ENCODE results near the gene GLI3. TPM values are rescaled to one million over a fixed set of nuclear protein-coding genes. Genes with fewer than 3 reads are reported as not detected.

Gene GLI3
- polyA plus RNA-seq, 2 of the 4 experiments (the other 2 are of a cell fraction), result 0.09 TPM; not detected in 1

GRCh38 chr7:42222125-42222524 lies 14.9 kb downstream of the GLI3 start:
- Histone ChIP-seq H3K4me2 (no peak overlapping the region), H3K9me3 (no peaks in the 10 kb centered on the region), H3K4me3 (no peak overlapping the region), H3K4me1 (no peaks in the 10 kb centered on the region), H3K27ac (no peak overlapping the region)
- WGBS (ENCODE audit: missing lambda C conversion rate), result 13% methylated on average over 2 of the region's 2 CpGs
- ChIA-PET POLR2A (no interaction called here), CTCF (no interaction called here)
- FAIRE-seq (no peak), ATAC-seq (no peak), DNase-seq (ENCODE audit: low read depth in 1 of 2, low spot score in 1 of 2) (no peak)
- no peak for TF ChIP-seq FOSB (CRISPR knock-in tag; IDR thresholded peaks at IDR 0.05)
- TF ChIP-seq, protein P1, sequence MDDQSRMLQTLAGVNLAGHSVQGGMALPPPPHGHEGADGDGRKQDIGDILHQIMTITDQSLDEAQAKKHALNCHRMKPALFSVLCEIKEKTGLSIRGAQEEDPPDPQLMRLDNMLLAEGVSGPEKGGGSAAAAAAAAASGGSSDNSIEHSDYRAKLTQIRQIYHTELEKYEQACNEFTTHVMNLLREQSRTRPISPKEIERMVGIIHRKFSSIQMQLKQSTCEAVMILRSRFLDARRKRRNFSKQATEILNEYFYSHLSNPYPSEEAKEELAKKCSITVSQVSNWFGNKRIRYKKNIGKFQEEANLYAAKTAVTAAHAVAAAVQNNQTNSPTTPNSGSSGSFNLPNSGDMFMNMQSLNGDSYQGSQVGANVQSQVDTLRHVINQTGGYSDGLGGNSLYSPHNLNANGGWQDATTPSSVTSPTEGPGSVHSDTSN (IDR thresholded peaks at IDR 0.05), result no peak
- TF ChIP-seq HEYL (CRISPR knock-in tag; IDR thresholded peaks at IDR 0.05), result no peak
- no peak for TF ChIP-seq NFE2L2 (conservative IDR thresholded peaks at IDR 0.05; ENCODE audit: low read length)
- no peak for TF ChIP-seq CBX8 (IDR thresholded peaks at IDR 0.05)
- TF ChIP-seq GATA3 (IDR thresholded peaks at IDR 0.05; ENCODE audit: borderline replicate concordance), result no peak
- no peak for TF ChIP-seq MAZ (IDR thresholded peaks at IDR 0.05; ENCODE audit: borderline replicate concordance, low read depth, low read length)
- no peak for TF ChIP-seq ZSCAN20 (CRISPR knock-in tag; IDR thresholded peaks at IDR 0.05)
- no peak for TF ChIP-seq ESRRA (IDR thresholded peaks at IDR 0.05; ENCODE audit: borderline replicate concordance, low read length)
- TF ChIP-seq PHF8 (IDR thresholded peaks at IDR 0.05; ENCODE audit: borderline replicate concordance, low read depth), result no peak
- no peak for TF ChIP-seq EHMT2 (IDR thresholded peaks at IDR 0.05; ENCODE audit: low read depth)
- no peak for TF ChIP-seq ZFP36 (IDR thresholded peaks at IDR 0.05; ENCODE audit: borderline replicate concordance, partially characterized antibody)

DNA sequence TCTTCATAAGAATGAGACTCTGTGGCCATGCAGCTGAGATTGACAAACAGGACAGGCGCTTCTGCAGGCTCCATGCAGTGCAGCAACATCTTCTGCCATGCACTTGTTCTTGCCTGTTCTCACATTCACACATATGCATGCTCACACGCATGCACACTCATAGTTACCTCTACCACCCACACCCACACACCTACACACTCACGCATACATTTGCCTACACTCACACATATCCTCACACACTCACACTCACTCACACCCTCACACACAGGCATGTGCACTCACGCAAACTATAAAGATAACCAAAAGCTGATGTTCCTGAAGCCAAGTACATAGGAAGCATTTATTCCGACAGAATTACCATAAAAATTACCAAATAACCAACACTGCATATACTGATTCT lies 15.7 kb downstream of the GLI3 start:
- no peak overlapping the region for H3K27ac ChIP-seq
- H3K4me3 ChIP-seq, result no peak overlapping the region
- WGBS (ENCODE audit: missing lambda C conversion rate), result 45% methylated on average over 5 of the region's 5 CpGs
- H3K4me2 ChIP-seq, result no peak overlapping the region
- CTCF ChIA-PET, result no interaction called here
- no peak for DNase-seq (ENCODE audit: low read depth in 1 of 2, low spot score in 1 of 2)
- H3K4me1 ChIP-seq, result no peaks in the 10 kb centered on the region
- ATAC-seq, result no peak
- TF ChIP-seq CHD4 (IDR thresholded peaks at IDR 0.05; ENCODE audit: borderline replicate concordance) (no peak), ESRRA (IDR thresholded peaks at IDR 0.05; ENCODE audit: borderline replicate concordance, low read length) (no peak), NFE2L2 (conservative IDR thresholded peaks at IDR 0.05; ENCODE audit: low read length) (no peak), HOXB5 (CRISPR knock-in tag; IDR thresholded peaks at IDR 0.05) (no peak), TP53 (CRISPR knock-in tag; IDR thresholded peaks at IDR 0.05) (no peak), EHMT2 (IDR thresholded peaks at IDR 0.05; ENCODE audit: low read depth) (no peak), HOXB13 (CRISPR knock-in tag; IDR thresholded peaks at IDR 0.05; ENCODE audit: low read depth) (no peak), RARB (CRISPR knock-in tag; IDR thresholded peaks at IDR 0.05) (no peak), HMGXB4 (CRISPR knock-in tag; IDR thresholded peaks at IDR 0.05; ENCODE audit: borderline replicate concordance) (no peak), ATOH8 (CRISPR knock-in tag; IDR thresholded peaks at IDR 0.05; ENCODE audit: low read depth) (no peak), PHF8 (IDR thresholded peaks at IDR 0.05; ENCODE audit: borderline replicate concordance, low read depth) (no peak), NR3C1 (IDR thresholded peaks at IDR 0.05) (no peak)
- H3K9me3 ChIP-seq, result no peaks in the 10 kb centered on the region
- no peak for FAIRE-seq
- POLR2A ChIA-PET, result no interaction called here

DNA sequence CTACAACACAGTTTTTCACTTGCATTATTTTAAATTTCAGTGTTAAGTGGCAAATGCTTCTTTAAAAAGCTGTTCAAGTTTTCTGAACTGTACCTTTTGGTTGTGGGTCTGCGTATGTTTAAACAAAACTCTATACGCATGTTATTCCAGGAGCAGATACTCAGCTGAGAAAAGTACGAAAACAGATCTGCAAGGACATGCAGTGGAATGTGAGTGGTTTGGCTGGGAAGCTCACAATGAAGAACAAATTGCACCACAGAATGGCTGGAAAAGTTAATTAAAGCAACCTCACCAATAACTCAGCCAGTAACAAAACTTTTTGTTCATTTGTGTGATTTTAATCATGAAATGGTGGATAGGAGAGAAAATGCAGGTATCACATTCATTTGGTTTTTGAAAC lies 17.6 kb downstream of the GLI3 start:
- Histone ChIP-seq H3K27ac (no peak overlapping the region), H3K4me3 (no peak overlapping the region), H3K4me2 (no peak overlapping the region), H3K9me3 (no peaks in the 10 kb centered on the region), H3K4me1 (no peaks in the 10 kb centered on the region)
- WGBS (ENCODE audit: missing lambda C conversion rate), result 80% methylated on average over 3 of the region's 3 CpGs
- POLR2A ChIA-PET, result no interaction called here
- DNase-seq (ENCODE audit: low read depth in 1 of 2, low spot score in 1 of 2), result no peak
- FAIRE-seq, result no peak
- ATAC-seq, result no peak
- no peak for TF ChIP-seq EP300 (IDR thresholded peaks at IDR 0.05)
- TF ChIP-seq EHF (CRISPR knock-in tag; IDR thresholded peaks at IDR 0.05), result no peak
- no peak for TF ChIP-seq HEYL (CRISPR knock-in tag; IDR thresholded peaks at IDR 0.05)
- TF ChIP-seq HOXB13 (CRISPR knock-in tag; IDR thresholded peaks at IDR 0.05; ENCODE audit: low read depth), result no peak
- no peak for TF ChIP-seq ESRRA (IDR thresholded peaks at IDR 0.05; ENCODE audit: borderline replicate concordance, low read length)
- TF ChIP-seq CHD2 (IDR thresholded peaks at IDR 0.05; ENCODE audit: low read length, partially characterized antibody), result no peak
- TF ChIP-seq HMGXB4 (CRISPR knock-in tag; IDR thresholded peaks at IDR 0.05; ENCODE audit: borderline replicate concordance), result no peak
- no peak for TF ChIP-seq CBX8 (IDR thresholded peaks at IDR 0.05)
- TF ChIP-seq RAD21 (conservative IDR thresholded peaks at IDR 0.05 in 1 of 2, IDR thresholded peaks at IDR 0.05 in 1 of 2), result no peak
- CTCF ChIA-PET, result interaction anchor here (0.6 kb wide), 1 partner anchor 55 kb away, joined by 3 read pairs; no protein-coding TSS in a partner anchor
